GM12878 (cell line): ENCODE results near the gene PTPRJ.

ENCODE experiments used
- CTCF ChIP-seq, 3 experiments: IDR thresholded peaks in 2 of 3; conservative IDR thresholded peaks in 1 of 3; 2 replicates each; pipeline ENCODE4 v1.5.1; 2011; ENCODE audit warnings: low read depth in 3 of 3, low read length in 3 of 3, mild to moderate bottlenecking in 3 of 3, control low read depth in 2 of 3, moderate library complexity in 2 of 3, inconsistent platforms in 1 of 3, mixed read lengths in 1 of 3; ENCODE audit not compliant: control insufficient read depth in 2 of 3, insufficient read depth in 1 of 3; ENCODE audit errors: extremely low read depth in 1 of 3
- ZNF687 ChIP-seq: fragments of 450-650 bp; IDR thresholded peaks from 2 replicates; pipeline ENCODE4 v1.6.1; 2017; ENCODE audit warnings: mild to moderate bottlenecking, moderate library complexity

GRCh38 chr11:48018528-48019216 is 38.3 kb downstream of the PTPRJ start:
- TF ChIP-seq ZNF687, result no peak
- no peak for TF ChIP-seq CTCF (IDR thresholded peaks at IDR 0.05 in 2 of 3, conservative IDR thresholded peaks at IDR 0.05 in 1 of 3; ENCODE audit: control insufficient read depth in 2 of 3, extremely low read depth in 1 of 3, insufficient read depth in 1 of 3, low read depth in 3 of 3, low read length in 3 of 3)
